BLaER1 treated with 17β-estradiol and CSF1 and Interleukin-3, amounts not matched to agents 10 nM and 100 nM (cell line): ENCODE measurements around the gene IGF2.
A peak's percentile ranks its signal among the peaks of the same experiment; 100 is the strongest.
"Not testable (repeated sequence)": the region's sequence is repeated elsewhere in the genome, so short reads cannot be mapped to it uniquely, and the experiment has no call there.

Experiments used
- H3K27ac ChIP-seq, 11 experiments: shearing (Covaris generic); formaldehyde crosslinking; 2 replicates each; pipeline ENCODE4 v1.8.1; 2022
- H3K27me3 ChIP-seq, 11 experiments: shearing (Covaris generic); formaldehyde crosslinking; 2 replicates each; pipeline ENCODE4 v1.8.1; 2022
- H3K36me3 ChIP-seq, 11 experiments: shearing (Covaris generic); formaldehyde crosslinking; 2 replicates each; pipeline ENCODE4 v1.8.1; 2022
- H3K4me1 ChIP-seq, 10 experiments: shearing (Covaris generic); formaldehyde crosslinking; 2 replicates each; pipeline ENCODE4 v1.8.1; 2022
- H3K4me2 ChIP-seq, 11 experiments: shearing (Covaris generic); formaldehyde crosslinking; 2 replicates each; pipeline ENCODE4 v1.8.1; 2022
- H3K4me3 ChIP-seq, 10 experiments: shearing (Covaris generic); formaldehyde crosslinking; 2 replicates each; pipeline ENCODE4 v1.8.1; 2022
- H3K9ac ChIP-seq, 11 experiments: shearing (Covaris generic); formaldehyde crosslinking; 2 replicates each; pipeline ENCODE4 v1.8.1; 2022
- H3K9me3 ChIP-seq, 11 experiments: shearing (Covaris generic); formaldehyde crosslinking; replicated peaks in 1 of 11; 2 replicates each; pipeline ENCODE4 v1.8.1; 2022
- H4K20me1 ChIP-seq, 11 experiments: shearing (Covaris generic); formaldehyde crosslinking; 2 replicates each; pipeline ENCODE4 v1.8.1; 2022
- Cebpa-rat ChIP-seq, 11 experiments: shearing (Covaris generic); IDR thresholded peaks; 2 replicates each; pipeline ENCODE4 v1.8.1; 2022

The IGF2 gene

DNA sequence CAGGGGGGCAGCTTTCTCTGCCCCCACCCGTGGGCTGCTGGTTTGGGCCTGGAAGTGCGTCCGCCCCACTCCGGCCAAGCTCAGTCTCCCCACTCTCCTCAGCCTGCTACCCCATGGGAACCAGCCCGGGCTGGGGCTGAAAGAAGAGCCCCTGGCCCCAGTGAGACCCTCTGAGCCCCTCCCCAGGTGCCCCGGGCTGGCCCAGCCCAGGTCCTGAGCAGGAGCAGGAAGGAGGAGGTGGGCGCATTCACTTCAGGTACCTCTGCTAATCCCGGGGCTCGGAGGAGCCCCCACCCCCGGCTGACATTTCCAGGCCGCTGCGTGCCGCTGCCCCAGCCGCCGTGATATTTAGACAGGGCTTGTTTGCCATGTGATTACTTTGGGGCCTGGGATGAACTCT lies 41.2 kb upstream of the IGF2 start:
- H3K27me3 ChIP-seq, result peaks cover 0 to 21% (median 12%) of the 10 kb centered on the region in 11 experiments; a peak in 14 of 22 replicates

GRCh38 chr11:2179516-2179915 lies 40.3 kb upstream of the IGF2 start:
- H3K27me3 ChIP-seq, result peaks cover 0 to 21% (median 12%) of the 10 kb centered on the region in 11 experiments; a peak in 14 of 22 replicates
- H3K9ac ChIP-seq, result peak overlapping the region in 4 of 11 experiments; percentile 10 to 37 (median 23); a peak in 3 of 22 replicates
- peaks cover 9 to 37% (median 27%) of the 10 kb centered on the region in 10 experiments; a peak in 17 of 20 replicates for H3K4me1 ChIP-seq
- peak overlapping the region in 9 of 11 experiments; percentile 45 to 92 (median 75); a peak in 18 of 22 replicates for H3K4me2 ChIP-seq
- H3K4me3 ChIP-seq, result no peak overlapping the region
- no peak for TF ChIP-seq Cebpa-rat (IDR thresholded peaks at IDR 0.05)
- peaks cover 0 to 10% (median 0%) of the 10 kb centered on the region in 11 experiments; a peak in 5 of 22 replicates for H4K20me1 ChIP-seq
- H3K9me3 ChIP-seq, result no peaks in the 10 kb centered on the region
- no peak overlapping the region for H3K27ac ChIP-seq
- H3K36me3 ChIP-seq, result no peaks in the 10 kb centered on the region

More for the DNA sequence above, 41.2 kb upstream of the IGF2 start:
- H3K4me3 ChIP-seq, result no peak overlapping the region
- H3K4me1 ChIP-seq, result peaks cover 7 to 45% (median 34%) of the 10 kb centered on the region in 10 experiments; a peak in 17 of 20 replicates
- no peaks in the 10 kb centered on the region for H3K36me3 ChIP-seq
- H3K27ac ChIP-seq, result no peak overlapping the region
- no peaks in the 10 kb centered on the region for H3K9me3 ChIP-seq
- H4K20me1 ChIP-seq, result peaks cover 0 to 10% (median 0%) of the 10 kb centered on the region in 11 experiments; a peak in 5 of 22 replicates
- no peak for TF ChIP-seq Cebpa-rat (IDR thresholded peaks at IDR 0.05)
- peak overlapping the region in 9 of 11 experiments; percentile 45 to 92 (median 75); a peak in 18 of 22 replicates for H3K4me2 ChIP-seq
- H3K9ac ChIP-seq, result peak overlapping the region in 3 of 11 experiments; percentile 26 to 37 (median 27); a peak in 4 of 22 replicates

GRCh38 chr11:2178906-2179494 lies 39.8 kb upstream of the IGF2 start:
- TF ChIP-seq Cebpa-rat (IDR thresholded peaks at IDR 0.05), result no peak
- Histone ChIP-seq H3K27ac (no peak overlapping the region), H4K20me1 (peaks cover 0 to 12% (median 0%) of the 10 kb centered on the region in 11 experiments; a peak in 5 of 22 replicates), H3K27me3 (peaks cover 0 to 21% (median 12%) of the 10 kb centered on the region in 11 experiments; a peak in 14 of 22 replicates), H3K4me2 (peak overlapping the region in 9 of 11 experiments; percentile 45 to 92 (median 75); a peak in 18 of 22 replicates), H3K4me3 (no peak overlapping the region), H3K9me3 (no peaks in the 10 kb centered on the region), H3K4me1 (peaks cover 9 to 37% (median 27%) of the 10 kb centered on the region in 10 experiments; a peak in 17 of 20 replicates), H3K36me3 (no peaks in the 10 kb centered on the region), H3K9ac (peak overlapping the region in 2 of 11 experiments; percentile 19 to 27; a peak in 1 of 22 replicates)

- not testable (repeated sequence) for H3K36me3 ChIP-seq, H3K27ac ChIP-seq, H3K9ac ChIP-seq, H3K4me3 ChIP-seq, H3K9me3 ChIP-seq
- Histone ChIP-seq H3K27me3 (peaks cover 0 to 21% (median 12%) of the 10 kb centered on the region in 11 experiments; a peak in 14 of 22 replicates), H3K4me1 (peaks cover 9 to 34% (median 26%) of the 10 kb centered on the region in 10 experiments; a peak in 17 of 20 replicates), H4K20me1 (peaks cover 0 to 14% (median 0%) of the 10 kb centered on the region in 11 experiments; a peak in 5 of 22 replicates), H3K4me2 (peak overlapping the region in 6 of 11 experiments; percentile 67 to 92 (median 83); a peak in 7 of 22 replicates)
Observed at GRCh38 chr11:2178055-2178773, 39.0 kb upstream of the IGF2 start.

DNA sequence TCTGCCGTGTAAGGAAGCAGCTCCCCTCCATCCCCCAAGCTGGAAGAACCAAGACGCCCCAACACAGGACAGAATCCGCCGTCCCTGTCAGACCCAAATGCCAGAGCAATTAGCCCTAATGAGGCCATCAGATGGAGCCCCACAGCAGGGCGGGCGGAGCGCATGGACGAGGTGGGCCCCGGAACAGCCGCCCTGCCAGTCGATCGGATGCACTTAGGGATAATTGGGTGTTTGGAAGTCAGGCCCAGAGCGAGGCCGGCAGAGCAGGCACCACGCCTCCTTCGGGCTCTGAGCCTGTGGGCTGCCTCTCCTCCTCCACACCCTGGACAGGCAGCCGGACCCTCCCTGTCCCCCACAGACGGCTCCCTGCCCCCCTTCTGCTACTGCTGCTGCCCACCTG lies 37.9 kb upstream of the IGF2 start:
- no peak for TF ChIP-seq Cebpa-rat (IDR thresholded peaks at IDR 0.05)
- Histone ChIP-seq H4K20me1 (peaks cover 0 to 17% (median 0%) of the 10 kb centered on the region in 11 experiments; a peak in 7 of 22 replicates), H3K4me2 (no peak overlapping the region), H3K4me3 (no peak overlapping the region), H3K9me3 (no peaks in the 10 kb centered on the region), H3K27ac (no peak overlapping the region), H3K9ac (no peak overlapping the region), H3K4me1 (peaks cover 9 to 28% (median 24%) of the 10 kb centered on the region in 10 experiments; a peak in 17 of 20 replicates), H3K36me3 (no peaks in the 10 kb centered on the region), H3K27me3 (peaks cover 0 to 21% (median 14%) of the 10 kb centered on the region in 11 experiments; a peak in 17 of 22 replicates)

- no peak for TF ChIP-seq Cebpa-rat (IDR thresholded peaks at IDR 0.05)
- Histone ChIP-seq H3K9ac (no peak overlapping the region), H3K36me3 (no peaks in the 10 kb centered on the region), H3K27ac (no peak overlapping the region), H3K4me2 (no peak overlapping the region), H3K4me1 (peaks cover 9 to 28% (median 24%) of the 10 kb centered on the region in 10 experiments; a peak in 17 of 20 replicates), H4K20me1 (peaks cover 0 to 17% (median 0%) of the 10 kb centered on the region in 11 experiments; a peak in 7 of 22 replicates), H3K27me3 (peaks cover under 1 to 26% (median 16%) of the 10 kb centered on the region in 11 experiments; a peak in 18 of 22 replicates), H3K4me3 (no peak overlapping the region), H3K9me3 (no peaks in the 10 kb centered on the region)
Observed at GRCh38 chr11:2176389-2176900, 37.3 kb upstream of the IGF2 start.

- Histone ChIP-seq H4K20me1 (peaks cover 0 to 17% (median 0%) of the 10 kb centered on the region in 11 experiments; a peak in 7 of 22 replicates), H3K27me3 (peaks cover 8 to 29% (median 20%) of the 10 kb centered on the region in 11 experiments; a peak in 18 of 22 replicates), H3K4me1 (peaks cover 9 to 22% (median 20%) of the 10 kb centered on the region in 10 experiments; a peak in 17 of 20 replicates), H3K9ac (no peak overlapping the region), H3K27ac (no peak overlapping the region), H3K9me3 (no peaks in the 10 kb centered on the region), H3K4me2 (peak overlapping the region in 3 of 11 experiments; percentile 8 to 44 (median 39); a peak in 4 of 22 replicates), H3K4me3 (no peak overlapping the region), H3K36me3 (no peaks in the 10 kb centered on the region)
- TF ChIP-seq Cebpa-rat (IDR thresholded peaks at IDR 0.05), result no peak
Observed at GRCh38 chr11:2175659-2176058, 36.5 kb upstream of the IGF2 start.

DNA sequence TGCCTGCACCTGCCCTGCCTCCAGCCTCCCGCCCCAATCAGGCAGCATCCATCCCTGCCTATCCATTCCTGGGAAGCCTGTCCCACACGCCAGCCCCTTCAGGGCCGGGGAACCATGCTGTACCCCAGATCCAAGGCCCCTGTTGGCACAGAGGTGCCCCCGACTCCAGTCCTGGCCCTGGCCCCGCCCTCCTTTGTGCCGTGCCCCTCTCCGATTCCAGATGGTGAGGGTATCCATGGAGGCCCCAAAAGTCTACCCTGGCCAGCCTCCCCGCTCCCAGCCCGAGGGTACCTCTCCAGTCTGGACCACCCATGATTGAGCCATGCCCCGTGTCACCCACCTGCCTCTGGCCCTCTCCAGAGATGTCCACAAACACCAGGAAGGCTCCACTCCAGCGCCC lies 35.2 kb upstream of the IGF2 start:
- Histone ChIP-seq H4K20me1 (peaks cover 0 to 26% (median 0%) of the 10 kb centered on the region in 11 experiments; a peak in 8 of 22 replicates), H3K27me3 (peaks cover 14 to 29% (median 27%) of the 10 kb centered on the region in 11 experiments), H3K9me3 (no peaks in the 10 kb centered on the region), H3K36me3 (no peaks in the 10 kb centered on the region), H3K27ac (no peak overlapping the region), H3K4me1 (peaks cover 3 to 15% (median 12%) of the 10 kb centered on the region in 10 experiments; a peak in 17 of 20 replicates), H3K4me3 (no peak overlapping the region), H3K4me2 (no peak overlapping the region), H3K9ac (no peak overlapping the region)
- no peak for TF ChIP-seq Cebpa-rat (IDR thresholded peaks at IDR 0.05)
